Midbrain (tissue), 1 donor: ENCODE measurements around the gene LYSMD2.
"Not testable (repeated sequence)": the region's sequence is repeated elsewhere in the genome, so short reads cannot be mapped to it uniquely, and the experiment has no call there.

ENCODE experiments used
- DNase-seq: peaks from one replicate; lab custom pipeline; 2025; lab: John Stamatoyannopoulos, UW

The LYSMD2 gene

GRCh38 chr15:51737522-51738305 is at the start of gene LYSMD2:
LYSMD2 (minus strand) TSS chr15:51737655; CDS start chr15:51737622, 33 bp downstream.
- DNase-seq, result peak; percentile 60

GRCh38 chr15:51787130-51787529 is 49.7 kb upstream of the LYSMD2 start:
- not testable (repeated sequence) for DNase-seq

GRCh38 chr15:51783967-51784366 is 46.5 kb upstream of the LYSMD2 start:
- DNase-seq, result no peak

GRCh38 chr15:51782357-51782896 is 45.0 kb upstream of the LYSMD2 start:
- DNase-seq, result no peak

- no peak for DNase-seq
Observed at GRCh38 chr15:51781506-51781905, 44.1 kb upstream of the LYSMD2 start.

GRCh38 chr15:51780636-51781035 is 43.2 kb upstream of the LYSMD2 start:
- DNase-seq, result no peak

GRCh38 chr15:51776952-51777569 is 39.6 kb upstream of the LYSMD2 start:
- peak; percentile 88 for DNase-seq

GRCh38 chr15:51775967-51776816 is 38.7 kb upstream of the LYSMD2 start:
- peak; percentile 78 for DNase-seq

- DNase-seq, result no peak
Observed at GRCh38 chr15:51774916-51775315, 37.5 kb upstream of the LYSMD2 start.

GRCh38 chr15:51771773-51772172 is 34.3 kb upstream of the LYSMD2 start:
- no peak for DNase-seq

GRCh38 chr15:51770902-51771301 is 33.4 kb upstream of the LYSMD2 start:
- DNase-seq, result no peak

GRCh38 chr15:51768018-51768417 is 30.6 kb upstream of the LYSMD2 start:
- no peak for DNase-seq

- DNase-seq, result no peak
Observed at GRCh38 chr15:51766341-51766740, 28.9 kb upstream of the LYSMD2 start.

GRCh38 chr15:51765751-51766150 is 28.3 kb upstream of the LYSMD2 start:
- DNase-seq, result peak; percentile 89

GRCh38 chr15:51760805-51761204 is 23.4 kb upstream of the LYSMD2 start:
- DNase-seq, result no peak

- no peak for DNase-seq
Observed at GRCh38 chr15:51759557-51760070, 22.2 kb upstream of the LYSMD2 start.

GRCh38 chr15:51758645-51759044 is 21.2 kb upstream of the LYSMD2 start:
- DNase-seq, result peak; percentile 25

- no peak for DNase-seq
Observed at GRCh38 chr15:51757450-51757849, 20.0 kb upstream of the LYSMD2 start.

GRCh38 chr15:51756482-51756881 is 19.0 kb upstream of the LYSMD2 start:
- no peak for DNase-seq

- no peak for DNase-seq
Observed at GRCh38 chr15:51755790-51756189, 18.3 kb upstream of the LYSMD2 start.

GRCh38 chr15:51754267-51754666 is 16.8 kb upstream of the LYSMD2 start:
- DNase-seq, result no peak

- peak; percentile 20 for DNase-seq
Observed at GRCh38 chr15:51752888-51753287, 15.4 kb upstream of the LYSMD2 start.
